ENCODE data around the gene IGSF8. TPM values are rescaled to one million over a fixed set of nuclear protein-coding genes. Genes with fewer than 3 reads are reported as not detected.
A peak's percentile ranks its signal among the peaks of the same experiment; 100 is the strongest.

Gene IGSF8
- total and polyA plus RNA-seq, 3 experiments from 2014 or later = 39.5 to 59.2 (median 42.7) TPM

DNA sequence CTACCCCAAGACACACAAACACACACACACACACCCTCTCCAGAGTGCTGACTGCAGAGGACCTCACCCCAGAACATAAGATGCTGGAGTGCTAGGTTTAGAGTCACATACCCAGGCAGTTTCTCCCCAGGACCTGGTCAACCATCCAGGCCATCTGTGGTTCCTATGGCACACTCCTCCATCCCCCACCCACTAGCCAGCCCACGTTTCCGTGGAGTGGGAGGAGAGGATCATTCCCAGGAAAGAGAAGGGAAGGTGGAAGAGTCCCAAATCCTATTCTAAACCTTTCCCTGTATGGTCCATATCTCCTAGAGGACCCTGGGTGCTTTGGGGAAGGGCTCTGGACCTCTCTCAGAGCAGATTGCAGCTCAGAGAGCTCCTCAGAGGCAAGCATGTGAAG is 15.9 kb downstream of the IGSF8 start:
- no peak overlapping the region for H3K27ac Mint-ChIP-seq
- ChIA-PET CTCF (interaction anchor here (1.3 to 6.9 kb wide), 5 partner anchors 11 to 209 kb away, joined by 3 to 63 read pairs (median 6); partner anchors contain the start of gene KCNJ10), POLR2A (interaction anchor here (0.6 kb wide), 1 partner anchor 155 kb away, joined by 3 read pairs; no protein-coding TSS in a partner anchor)
- peaks cover 2 to 18% (median 4%) of the 10 kb centered on the region in 3 donors for H3K36me3 Mint-ChIP-seq
- H3K4me1 Mint-ChIP-seq = peaks cover 11 to 14% (median 14%) of the 10 kb centered on the region in 3 donors
- Histone ChIP-seq H3K27ac (ENCODE audit: low read depth, low read length) (no peak overlapping the region), H3K4me3 (ENCODE audit: low read length) (no peak overlapping the region), H3K9me3 (ENCODE audit: low read length) (no peaks in the 10 kb centered on the region), H3K36me3 (ENCODE audit: insufficient read depth, low read length) (no peaks in the 10 kb centered on the region), H3K27me3 (ENCODE audit: insufficient read depth, low read length, poor library complexity, severe bottlenecking) (peaks cover 42% of the 10 kb centered on the region), H3K4me1 (ENCODE audit: insufficient read depth, low read length) (peaks cover 3% of the 10 kb centered on the region)
- H3K9me3 Mint-ChIP-seq = no peaks in the 10 kb centered on the region
- peak overlapping the region in 2 of 7 donors; percentile 28 to 34 for H3K4me3 Mint-ChIP-seq
- DNase-seq = peak in 1 of 5 donors; percentile 33
- H3K27me3 Mint-ChIP-seq = peaks cover 33 to 51% of the 10 kb centered on the region in 2 donors

DNA sequence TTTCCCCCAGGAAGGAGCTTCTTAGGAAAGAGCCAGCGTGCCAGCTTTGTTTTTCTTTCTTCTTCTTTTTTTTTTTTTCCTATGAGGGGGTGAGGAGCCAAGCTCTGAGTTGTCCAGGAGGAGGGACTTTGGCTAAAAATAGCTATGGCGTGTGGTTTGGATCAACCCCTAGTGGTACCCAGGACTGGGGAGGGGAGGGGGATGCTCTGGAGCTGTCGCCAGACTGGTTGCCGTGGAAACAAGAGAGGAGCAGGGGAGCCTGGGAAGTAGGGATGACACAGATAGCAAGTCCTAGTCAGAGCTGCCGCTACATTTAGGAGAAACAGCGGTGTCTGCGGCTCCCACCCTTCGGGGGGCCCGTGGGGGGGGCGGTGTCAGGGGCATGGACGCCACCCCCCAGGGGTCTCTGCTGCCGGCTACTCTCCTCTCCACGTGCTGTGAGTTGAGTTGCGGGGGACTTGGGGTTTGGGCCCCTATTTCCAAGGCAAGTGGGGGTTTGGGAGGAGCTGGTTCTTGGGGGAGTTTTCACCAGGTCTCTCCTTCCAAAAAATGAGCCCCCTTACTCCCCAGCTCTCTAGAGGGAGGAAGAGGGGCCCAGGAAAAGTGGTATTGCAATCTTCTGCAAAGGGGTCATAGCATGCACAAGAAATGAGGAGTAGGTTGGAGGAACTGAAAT is 17.0 kb downstream of the IGSF8 start, which contains the start of gene KCNJ9:
Gene KCNJ9 (plus strand): TSS at position 278 of the 676 bp plus-strand sequence. CDS start 2,493 bp downstream, outside the sequence.
- H3K36me3 ChIP-seq (ENCODE audit: insufficient read depth, low read length) = no peaks in the 10 kb centered on the region
- POLR2A ChIA-PET = interaction anchor here (1.0 kb wide), 1 partner anchor 17 kb away, joined by 3 read pairs; the partner anchor contains the start of gene IGSF8
- Mint-ChIP-seq H3K4me1 (peaks cover 10 to 14% (median 14%) of the 10 kb centered on the region in 3 donors), H3K4me3 (no peak within 1 kb of the TSS), H3K27ac (peak within 1 kb of the TSS in 1 of 8 donors; percentile 14), H3K27me3 (peaks cover 35 to 56% of the 10 kb centered on the region in 2 donors), H3K36me3 (peaks cover 0 to 7% (median 0%) of the 10 kb centered on the region in 3 donors), H3K9me3 (no peaks in the 10 kb centered on the region)
- H3K27me3 ChIP-seq (ENCODE audit: insufficient read depth, low read length, poor library complexity, severe bottlenecking) = peaks cover 42% of the 10 kb centered on the region
- CTCF ChIA-PET = interaction anchor here (1.1 to 6.9 kb wide), 5 partner anchors 9 to 295 kb away, joined by 3 to 63 read pairs (median 4); partner anchors contain the start of gene KCNJ10
- H3K4me1 ChIP-seq (ENCODE audit: insufficient read depth, low read length) = peaks cover 3% of the 10 kb centered on the region
- no peak for DNase-seq
- no peak within 1 kb of the TSS for H3K4me3 ChIP-seq (ENCODE audit: low read length)
- H3K9me3 ChIP-seq (ENCODE audit: low read length) = no peaks in the 10 kb centered on the region
- no peak within 1 kb of the TSS for H3K27ac ChIP-seq (ENCODE audit: low read depth, low read length)

DNA sequence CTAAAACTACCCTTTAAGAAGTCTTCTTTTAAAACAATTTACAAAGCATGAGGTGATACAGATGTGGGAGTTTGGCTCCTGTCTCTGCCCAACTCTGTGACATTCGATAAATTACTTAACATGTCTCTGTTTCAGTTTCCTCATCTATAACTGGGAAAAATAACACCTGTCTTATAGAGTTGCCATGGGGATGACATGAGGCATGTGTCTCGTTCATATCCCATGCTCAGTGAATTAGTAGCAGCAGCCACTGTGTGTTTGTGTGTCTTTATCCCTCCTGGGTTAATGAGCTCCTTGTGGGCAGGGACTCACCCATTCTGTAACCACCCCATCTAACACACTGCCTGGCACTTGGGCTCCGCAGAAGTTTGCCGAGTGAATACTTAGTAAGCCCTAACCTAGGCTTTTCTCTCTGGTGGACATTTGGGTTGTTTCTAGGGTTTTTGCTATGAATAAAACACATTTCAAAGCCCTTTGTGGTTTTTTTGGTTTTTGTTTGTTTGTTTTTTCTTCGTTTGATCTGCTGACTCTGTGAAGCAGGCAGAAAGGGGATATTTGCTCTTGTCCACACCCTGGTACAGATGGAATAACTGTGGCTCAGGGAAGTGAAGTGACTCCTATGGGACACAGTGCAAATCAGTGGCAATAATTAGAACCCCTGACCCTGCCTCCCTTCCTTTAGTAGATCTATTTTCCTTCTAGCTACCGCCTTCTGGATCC is 17.9 kb downstream of the IGSF8 start:
- H3K9me3 Mint-ChIP-seq = no peaks in the 10 kb centered on the region
- no peak for DNase-seq
- no peak overlapping the region for H3K4me3 ChIP-seq (ENCODE audit: low read length)
- H3K27me3 ChIP-seq (ENCODE audit: insufficient read depth, low read length, poor library complexity, severe bottlenecking) = peaks cover 42% of the 10 kb centered on the region
- POLR2A ChIA-PET = interaction anchor here (1.0 kb wide), 1 partner anchor 8 kb away, joined by 3 read pairs; no protein-coding TSS in a partner anchor
- H3K4me1 Mint-ChIP-seq = peaks cover 8 to 11% (median 10%) of the 10 kb centered on the region in 3 donors
- no peaks in the 10 kb centered on the region for H3K36me3 ChIP-seq (ENCODE audit: insufficient read depth, low read length)
- peaks cover 35 to 65% of the 10 kb centered on the region in 2 donors for H3K27me3 Mint-ChIP-seq
- no peak overlapping the region for H3K27ac ChIP-seq (ENCODE audit: low read depth, low read length)
- H3K4me3 Mint-ChIP-seq = no peak overlapping the region
- peaks cover 0 to 2% (median 0%) of the 10 kb centered on the region in 3 donors for H3K36me3 Mint-ChIP-seq
- peak overlapping the region in 1 of 8 donors; percentile 14 for H3K27ac Mint-ChIP-seq
- H3K9me3 ChIP-seq (ENCODE audit: low read length) = no peaks in the 10 kb centered on the region
- peaks cover 3% of the 10 kb centered on the region for H3K4me1 ChIP-seq (ENCODE audit: insufficient read depth, low read length)
- CTCF ChIA-PET = interaction anchor here (1.1 to 6.9 kb wide), 5 partner anchors 8 to 296 kb away, joined by 4 to 63 read pairs (median 18); no protein-coding TSS in a partner anchor

DNA sequence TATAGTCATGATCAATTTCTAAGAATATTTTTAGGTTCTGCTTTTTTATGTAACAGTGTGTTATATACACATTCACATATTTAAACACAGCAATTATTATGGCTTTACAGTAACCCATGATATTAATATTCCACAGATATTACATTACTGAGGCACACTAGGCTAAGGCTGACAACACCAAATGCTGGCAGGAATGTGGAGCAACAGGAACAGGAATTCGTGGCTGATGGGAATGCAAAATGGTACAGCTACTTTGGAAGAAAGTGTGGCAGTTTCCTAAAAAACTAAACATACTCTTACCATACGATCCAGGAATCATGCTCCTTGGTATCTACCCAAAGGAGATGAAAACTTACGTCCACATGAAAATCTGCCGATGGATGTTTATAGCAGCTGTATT is 19.0 kb downstream of the IGSF8 start:
- H3K27ac Mint-ChIP-seq = no peak overlapping the region
- Histone ChIP-seq H3K4me3 (ENCODE audit: low read length) (no peak overlapping the region), H3K27ac (ENCODE audit: low read depth, low read length) (no peak overlapping the region), H3K36me3 (ENCODE audit: insufficient read depth, low read length) (no peaks in the 10 kb centered on the region), H3K9me3 (ENCODE audit: low read length) (no peaks in the 10 kb centered on the region), H3K4me1 (ENCODE audit: insufficient read depth, low read length) (peaks cover 3% of the 10 kb centered on the region), H3K27me3 (ENCODE audit: insufficient read depth, low read length, poor library complexity, severe bottlenecking) (peaks cover 42% of the 10 kb centered on the region)
- H3K4me3 Mint-ChIP-seq = no peak overlapping the region
- H3K36me3 Mint-ChIP-seq = no peaks in the 10 kb centered on the region
- no peaks in the 10 kb centered on the region for H3K9me3 Mint-ChIP-seq
- peaks cover 38 to 74% of the 10 kb centered on the region in 2 donors for H3K27me3 Mint-ChIP-seq
- ChIA-PET POLR2A (interaction anchor here (1.0 kb wide), 1 partner anchor 10 kb away, joined by 3 read pairs; no protein-coding TSS in a partner anchor), CTCF (interaction anchor here (0.9 to 3.5 kb wide), 9 partner anchors 8 to 297 kb away, joined by 3 to 23 read pairs (median 6); no protein-coding TSS in a partner anchor)
- H3K4me1 Mint-ChIP-seq = peaks cover 5 to 9% (median 8%) of the 10 kb centered on the region in 3 donors
- no peak for DNase-seq

DNA sequence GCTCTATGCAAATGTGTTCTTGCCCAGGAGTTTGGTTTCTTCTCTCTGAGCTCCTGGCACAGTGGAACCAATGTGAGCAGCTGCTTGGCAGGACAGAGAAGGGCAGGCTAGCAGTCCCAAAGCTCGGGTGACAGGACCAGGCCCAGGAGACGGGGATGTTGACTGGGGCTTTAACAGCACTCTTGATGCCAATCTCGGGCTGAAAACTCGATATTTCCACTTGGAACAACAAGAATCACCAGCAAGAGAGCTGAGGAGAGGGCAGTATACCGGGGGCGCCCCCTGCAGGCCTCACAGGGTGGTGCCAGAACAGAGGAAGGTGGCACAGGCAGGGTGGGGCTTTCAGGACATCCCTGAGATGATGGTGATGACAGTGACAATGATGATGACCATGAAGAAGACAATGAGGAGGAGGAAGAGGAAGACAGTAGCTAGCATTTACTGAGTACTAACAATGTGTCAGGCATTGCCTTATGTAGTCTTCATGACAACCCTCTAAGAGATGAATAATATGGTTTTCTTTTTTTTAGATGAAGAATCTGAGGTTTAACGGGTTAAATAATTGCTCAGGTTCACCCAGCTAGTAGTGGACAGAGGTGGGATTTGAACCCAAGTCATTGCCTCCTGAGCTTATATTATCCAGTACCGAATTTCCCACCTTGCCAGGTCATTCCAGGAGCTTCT is 19.8 kb downstream of the IGSF8 start:
- Histone ChIP-seq H3K27me3 (ENCODE audit: insufficient read depth, low read length, poor library complexity, severe bottlenecking) (peaks cover 42% of the 10 kb centered on the region), H3K27ac (ENCODE audit: low read depth, low read length) (no peak overlapping the region), H3K36me3 (ENCODE audit: insufficient read depth, low read length) (no peaks in the 10 kb centered on the region), H3K4me1 (ENCODE audit: insufficient read depth, low read length) (peaks cover 2% of the 10 kb centered on the region), H3K4me3 (ENCODE audit: low read length) (no peak overlapping the region), H3K9me3 (ENCODE audit: low read length) (no peaks in the 10 kb centered on the region)
- peak in 4 of 5 donors; percentile 36 to 51 (median 43) for DNase-seq
- H3K4me3 Mint-ChIP-seq = no peak overlapping the region
- H3K27me3 Mint-ChIP-seq = peaks cover 38 to 78% of the 10 kb centered on the region in 2 donors
- no peak overlapping the region for H3K27ac Mint-ChIP-seq
- POLR2A ChIA-PET = no interaction called here
- peaks cover 0 to 4% (median 3%) of the 10 kb centered on the region in 3 donors for H3K4me1 Mint-ChIP-seq
- CTCF ChIA-PET = interaction anchor here (0.6 to 3.5 kb wide), 16 partner anchors 9 to 298 kb away, joined by 3 to 23 read pairs (median 4); partner anchors contain the start of genes IGSF9 and PIGM
- no peaks in the 10 kb centered on the region for H3K36me3 Mint-ChIP-seq
- H3K9me3 Mint-ChIP-seq = no peaks in the 10 kb centered on the region

DNA sequence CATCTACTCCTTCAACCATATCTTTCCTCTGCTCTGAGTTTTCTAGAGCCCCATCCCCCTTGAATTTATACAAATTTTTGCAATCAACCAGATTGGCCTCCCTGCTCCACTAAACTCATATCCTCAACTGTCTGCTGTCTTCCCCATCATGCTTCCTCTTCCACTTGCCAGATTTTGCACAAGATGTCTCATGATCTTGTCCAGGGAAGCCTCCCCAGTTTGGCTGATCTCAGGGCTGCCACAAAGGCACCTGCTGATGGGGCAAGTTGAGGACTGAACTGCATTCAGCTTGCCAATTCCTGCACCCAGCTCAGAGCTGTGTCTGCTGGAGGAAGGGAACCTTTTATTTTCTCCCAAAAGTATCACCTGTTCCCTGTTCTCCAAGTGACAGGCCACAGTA is 20.9 kb downstream of the IGSF8 start:
- Histone ChIP-seq H3K4me1 (ENCODE audit: insufficient read depth, low read length) (no peaks in the 10 kb centered on the region), H3K36me3 (ENCODE audit: insufficient read depth, low read length) (no peaks in the 10 kb centered on the region), H3K9me3 (ENCODE audit: low read length) (no peaks in the 10 kb centered on the region), H3K27ac (ENCODE audit: low read depth, low read length) (no peak overlapping the region), H3K27me3 (ENCODE audit: insufficient read depth, low read length, poor library complexity, severe bottlenecking) (peaks cover 42% of the 10 kb centered on the region), H3K4me3 (ENCODE audit: low read length) (no peak overlapping the region)
- no peak overlapping the region for H3K27ac Mint-ChIP-seq
- H3K9me3 Mint-ChIP-seq = no peaks in the 10 kb centered on the region
- H3K36me3 Mint-ChIP-seq = peaks cover 0 to 5% (median 0%) of the 10 kb centered on the region in 3 donors
- ChIA-PET POLR2A (no interaction called here), CTCF (interaction anchor here (1.0 to 3.5 kb wide), 11 partner anchors 10 to 299 kb away, joined by 3 to 23 read pairs (median 4); partner anchors contain the start of genes IGSF9 and PIGM)
- H3K4me1 Mint-ChIP-seq = peaks cover 0 to 2% (median 0%) of the 10 kb centered on the region in 3 donors
- no peak overlapping the region for H3K4me3 Mint-ChIP-seq
- peaks cover 35 to 82% of the 10 kb centered on the region in 2 donors for H3K27me3 Mint-ChIP-seq
- no peak for DNase-seq

DNA sequence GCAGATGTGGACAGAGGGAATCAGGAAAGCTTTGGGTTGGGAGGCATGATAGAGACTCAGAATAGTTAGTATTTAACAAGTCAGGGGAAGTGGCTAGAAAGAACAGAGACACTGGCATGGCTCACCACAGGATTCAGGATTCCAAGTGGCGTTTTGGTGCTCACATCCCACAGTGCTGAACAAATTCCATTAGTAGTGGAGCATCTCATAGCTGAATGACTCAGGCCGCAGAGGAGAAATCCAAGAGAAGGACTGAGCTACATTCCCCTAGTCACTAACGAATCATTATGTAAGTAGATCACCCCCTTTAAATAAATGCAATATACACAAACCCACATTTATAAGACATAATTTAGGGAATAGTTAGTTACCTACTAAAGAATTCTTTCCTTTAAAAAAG is 22.1 kb downstream of the IGSF8 start:
- H3K4me1 ChIP-seq (ENCODE audit: insufficient read depth, low read length) = peaks cover 1% of the 10 kb centered on the region
- no peak overlapping the region for H3K27ac Mint-ChIP-seq
- H3K9me3 ChIP-seq (ENCODE audit: low read length) = no peaks in the 10 kb centered on the region
- H3K27me3 ChIP-seq (ENCODE audit: insufficient read depth, low read length, poor library complexity, severe bottlenecking) = peaks cover 42% of the 10 kb centered on the region
- peaks cover 36 to 80% of the 10 kb centered on the region in 2 donors for H3K27me3 Mint-ChIP-seq
- peaks cover 0 to 5% (median 0%) of the 10 kb centered on the region in 3 donors for H3K36me3 Mint-ChIP-seq
- H3K4me3 Mint-ChIP-seq = no peak overlapping the region
- peaks cover 0 to 2% (median 0%) of the 10 kb centered on the region in 3 donors for H3K4me1 Mint-ChIP-seq
- CTCF ChIA-PET = interaction anchor here (0.8 kb wide), 2 partner anchors 10 to 31 kb away, joined by 3 to 4 read pairs; no protein-coding TSS in a partner anchor
- no peaks in the 10 kb centered on the region for H3K36me3 ChIP-seq (ENCODE audit: insufficient read depth, low read length)
- H3K27ac ChIP-seq (ENCODE audit: low read depth, low read length) = no peak overlapping the region
- H3K4me3 ChIP-seq (ENCODE audit: low read length) = no peak overlapping the region
- POLR2A ChIA-PET = no interaction called here
- DNase-seq = no peak
- H3K9me3 Mint-ChIP-seq = no peaks in the 10 kb centered on the region

Measured in CD8-positive, alpha-beta memory T cell (primary cell).